ENCODE results near the gene TK1. TPM values are rescaled to one million over a fixed set of nuclear protein-coding genes. Genes with fewer than 3 reads are reported as not detected.

TK1 gene
- total RNA-seq, 1 experiment from 2014 or later = 340 TPM

DNA sequence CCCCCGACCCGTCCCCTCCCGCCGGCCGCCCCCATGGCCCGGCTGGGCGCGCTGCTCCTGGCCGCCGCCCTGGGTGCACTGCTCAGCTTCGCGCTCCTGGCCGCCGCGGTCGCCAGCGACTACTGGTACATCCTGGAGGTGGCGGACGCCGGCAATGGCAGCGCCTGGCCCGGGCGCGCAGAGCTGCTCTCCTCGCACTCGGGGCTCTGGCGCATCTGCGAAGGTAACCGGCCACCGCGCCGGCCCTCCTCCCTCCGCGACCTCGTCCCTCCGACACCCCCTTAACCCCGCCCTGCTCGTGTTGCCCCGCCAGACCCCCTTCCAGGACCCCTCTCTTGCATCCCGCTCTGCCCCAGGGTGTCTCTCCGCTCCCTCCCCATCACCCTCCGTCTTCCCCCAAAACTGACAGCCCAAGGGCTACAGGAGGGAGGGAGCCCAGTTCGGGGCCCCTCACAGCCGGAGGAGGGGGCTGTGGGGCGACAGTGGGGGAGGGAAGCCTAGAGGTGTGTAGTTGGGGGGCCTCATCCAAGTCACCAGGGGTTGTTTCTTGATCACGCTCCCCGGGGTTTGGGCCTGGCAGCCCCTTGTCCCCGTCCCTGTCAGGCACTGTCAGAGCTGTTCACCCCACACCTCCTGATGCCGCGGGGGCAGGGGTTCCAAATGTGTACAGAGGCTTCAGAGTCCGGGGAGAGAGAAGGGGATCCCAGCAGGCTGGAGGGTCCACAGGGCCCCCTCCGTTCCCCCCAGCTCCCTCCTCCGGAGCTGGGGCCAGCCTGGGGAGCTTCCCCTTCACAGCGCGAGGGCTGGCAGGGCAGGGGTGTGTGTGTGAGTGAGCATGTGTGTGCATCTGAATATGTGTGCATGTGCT lies 45.4 kb upstream of the TK1 start:
- peak; percentile 29; the same call in 1 of the 2 replicates for ATAC-seq
- DNase-seq = no peak
- 0 out of 2 replicates have a peak, but pooled peaks cover under 1% of the 10 kb centered on the region for H3K4me1 ChIP-seq (ENCODE audit: insufficient read depth, low read length)
- no peaks in the 10 kb centered on the region for H4K20me1 ChIP-seq (ENCODE audit: low read length)
- no peak overlapping the region for H3K4me3 ChIP-seq (ENCODE audit: low read length)
- no peak for TF ChIP-seq EZH2 (IDR thresholded peaks at IDR 0.05; ENCODE audit: low read length, unreplicated experiment)
- TF ChIP-seq, protein P1, sequence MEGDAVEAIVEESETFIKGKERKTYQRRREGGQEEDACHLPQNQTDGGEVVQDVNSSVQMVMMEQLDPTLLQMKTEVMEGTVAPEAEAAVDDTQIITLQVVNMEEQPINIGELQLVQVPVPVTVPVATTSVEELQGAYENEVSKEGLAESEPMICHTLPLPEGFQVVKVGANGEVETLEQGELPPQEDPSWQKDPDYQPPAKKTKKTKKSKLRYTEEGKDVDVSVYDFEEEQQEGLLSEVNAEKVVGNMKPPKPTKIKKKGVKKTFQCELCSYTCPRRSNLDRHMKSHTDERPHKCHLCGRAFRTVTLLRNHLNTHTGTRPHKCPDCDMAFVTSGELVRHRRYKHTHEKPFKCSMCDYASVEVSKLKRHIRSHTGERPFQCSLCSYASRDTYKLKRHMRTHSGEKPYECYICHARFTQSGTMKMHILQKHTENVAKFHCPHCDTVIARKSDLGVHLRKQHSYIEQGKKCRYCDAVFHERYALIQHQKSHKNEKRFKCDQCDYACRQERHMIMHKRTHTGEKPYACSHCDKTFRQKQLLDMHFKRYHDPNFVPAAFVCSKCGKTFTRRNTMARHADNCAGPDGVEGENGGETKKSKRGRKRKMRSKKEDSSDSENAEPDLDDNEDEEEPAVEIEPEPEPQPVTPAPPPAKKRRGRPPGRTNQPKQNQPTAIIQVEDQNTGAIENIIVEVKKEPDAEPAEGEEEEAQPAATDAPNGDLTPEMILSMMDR (conservative IDR thresholded peaks at IDR 0.05; ENCODE audit: low read depth, low read length) = no peak
- TF ChIP-seq EZH2phosphoT487 (IDR thresholded peaks at IDR 0.05; ENCODE audit: borderline replicate concordance, low read length) = no peak
- no peak overlapping the region for H3K27ac ChIP-seq (ENCODE audit: low read length)
- H3K36me3 ChIP-seq (ENCODE audit: low read depth, low read length) = no peaks in the 10 kb centered on the region
- H3K4me2 ChIP-seq (ENCODE audit: low read length) = no peak overlapping the region
- intact Hi-C loops (cut with micrococcal nuclease) = no loop called here
- BruUV-seq (replicated peaks) = no TSS peak
- H3K9me3 ChIP-seq (ENCODE audit: low read length) = no peaks in the 10 kb centered on the region
- H3K9ac ChIP-seq (ENCODE audit: low read length) = no peak overlapping the region
- POLR2A ChIA-PET (ENCODE audit: unreplicated experiment) = no interaction called here
- H3K79me2 ChIP-seq (ENCODE audit: low read length) = no peaks in the 10 kb centered on the region
- no peaks in the 10 kb centered on the region for H3F3A ChIP-seq (ENCODE audit: low read length, unreplicated experiment)
- H2AFZ ChIP-seq (ENCODE audit: low read length) = no peak overlapping the region
- CTCF ChIA-PET = no interaction called here
- H3K27me3 ChIP-seq (ENCODE audit: low read length) = peaks cover 3% of the 10 kb centered on the region; the same call in 1 of the 2 replicates
- no peaks in the 10 kb centered on the region for H3K9me2 ChIP-seq (replicated peaks; ENCODE audit: low read length)

DNA sequence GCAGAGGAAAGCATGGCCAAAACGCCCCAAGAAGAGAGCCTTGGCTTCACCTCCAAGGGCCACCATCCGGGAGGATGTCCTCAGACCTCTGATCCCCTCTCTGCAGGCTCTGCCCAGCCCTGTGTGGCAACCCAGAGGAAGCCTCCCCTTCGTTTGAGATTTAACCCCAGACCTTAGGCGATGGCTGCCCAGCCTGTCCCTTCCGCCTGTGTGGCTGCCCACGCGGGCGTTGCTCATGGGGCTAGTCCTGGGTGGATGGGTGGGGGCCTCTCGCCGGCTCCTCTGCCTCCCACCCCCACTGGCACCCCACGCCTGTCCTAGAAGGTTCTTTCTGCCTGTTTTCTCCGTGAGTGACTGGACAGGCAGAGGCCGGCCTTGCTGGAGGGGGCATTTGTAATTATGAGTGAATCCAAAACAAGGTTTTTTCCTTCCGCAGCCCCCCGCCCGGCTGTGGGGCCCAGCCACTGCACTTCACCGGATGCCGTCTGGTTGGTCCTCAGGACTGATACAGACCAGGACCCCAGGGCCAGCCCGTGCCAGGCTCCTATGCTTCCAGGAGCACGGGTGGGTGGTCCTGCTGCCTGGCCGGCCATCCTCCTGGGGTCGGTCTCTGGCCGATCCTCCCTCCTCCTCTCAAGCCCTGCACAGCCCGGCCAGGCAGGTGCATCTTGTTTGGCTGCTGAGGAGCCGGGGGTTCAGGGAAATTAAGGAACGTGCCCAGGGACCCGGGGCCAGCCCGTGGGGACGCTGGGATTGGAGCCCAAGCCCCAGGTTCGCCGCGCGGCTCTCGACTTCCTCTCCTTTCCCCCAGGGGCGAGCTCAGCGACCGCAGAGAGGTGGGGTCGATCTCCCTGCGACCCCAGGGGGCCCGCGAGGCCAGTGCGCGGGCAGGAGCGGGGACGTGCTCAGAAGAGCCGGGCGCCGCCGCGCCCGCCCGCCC lies 44.4 kb upstream of the TK1 start, which contains the start of gene TMEM235:
TSS of gene TMEM235 (plus strand) at position 636 of the 940 bp plus-strand sequence. CDS start 393 bp downstream, outside the sequence.
- no TSS peak for BruUV-seq (replicated peaks)
- H3F3A ChIP-seq (ENCODE audit: low read length, unreplicated experiment) = no peaks in the 10 kb centered on the region

More for the DNA sequence above, 44.4 kb upstream of the TK1 start, which contains the start of gene TMEM235:
- POLR2A ChIA-PET (ENCODE audit: unreplicated experiment) = no interaction called here
- Histone ChIP-seq H3K27me3 (ENCODE audit: low read length) (peaks cover 3% of the 10 kb centered on the region; the same call in 1 of the 2 replicates), H3K9me3 (ENCODE audit: low read length) (no peaks in the 10 kb centered on the region), H3K4me3 (ENCODE audit: low read length) (no peak within 1 kb of the TSS), H3K27ac (ENCODE audit: low read length) (no peak within 1 kb of the TSS), H2AFZ (ENCODE audit: low read length) (no peak within 1 kb of the TSS), H3K79me2 (ENCODE audit: low read length) (no peaks in the 10 kb centered on the region), H3K9ac (ENCODE audit: low read length) (no peak within 1 kb of the TSS), H3K36me3 (ENCODE audit: low read depth, low read length) (no peaks in the 10 kb centered on the region), H3K9me2 (replicated peaks; ENCODE audit: low read length) (no peaks in the 10 kb centered on the region), H4K20me1 (ENCODE audit: low read length) (no peaks in the 10 kb centered on the region), H3K4me1 (ENCODE audit: insufficient read depth, low read length) (peaks cover 8% of the 10 kb centered on the region; the same call in 1 of the 2 replicates), H3K4me2 (ENCODE audit: low read length) (no peak within 1 kb of the TSS)
- CTCF ChIA-PET = no interaction called here
- intact Hi-C loops (cut with micrococcal nuclease) = no loop called here
- ATAC-seq (no peak), DNase-seq (no peak)
- TF ChIP-seq EZH2phosphoT487 (IDR thresholded peaks at IDR 0.05; ENCODE audit: borderline replicate concordance, low read length) (no peak), EZH2 (IDR thresholded peaks at IDR 0.05; ENCODE audit: low read length, unreplicated experiment) (no peak)
- TF ChIP-seq, protein P1 (conservative IDR thresholded peaks at IDR 0.05; ENCODE audit: low read depth, low read length) = no peak

All from PC-3 (cell line).